ENCODE data around the gene PPP1R1C.

DNA sequence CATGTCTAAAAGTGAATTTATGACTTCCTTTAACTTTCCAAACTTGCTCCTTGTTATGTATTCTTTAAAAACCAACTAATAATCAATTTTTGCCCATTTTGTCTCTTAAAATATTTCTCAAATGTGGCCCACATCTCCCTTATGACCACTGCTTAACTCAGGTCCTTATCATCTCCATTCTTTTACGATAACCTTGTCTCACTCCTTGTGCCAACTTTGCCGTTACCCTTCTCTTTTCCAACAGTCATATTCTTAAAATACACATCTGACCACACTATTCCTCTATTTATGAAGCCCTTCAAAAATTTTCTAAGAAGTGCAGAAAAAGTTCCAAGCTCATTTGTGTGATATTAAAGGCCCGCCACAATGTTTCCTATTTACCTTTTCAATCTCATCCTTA, 47.8 kb downstream of the PPP1R1C start:
- no peak for TF ChIP-seq KAT7 (CRISPR knock-in tag; IDR thresholded peaks at IDR 0.05; ENCODE audit: borderline replicate concordance)
- TF ChIP-seq MYBL2 (CRISPR knock-in tag; IDR thresholded peaks at IDR 0.05): no peak
- TF ChIP-seq, protein P1, sequence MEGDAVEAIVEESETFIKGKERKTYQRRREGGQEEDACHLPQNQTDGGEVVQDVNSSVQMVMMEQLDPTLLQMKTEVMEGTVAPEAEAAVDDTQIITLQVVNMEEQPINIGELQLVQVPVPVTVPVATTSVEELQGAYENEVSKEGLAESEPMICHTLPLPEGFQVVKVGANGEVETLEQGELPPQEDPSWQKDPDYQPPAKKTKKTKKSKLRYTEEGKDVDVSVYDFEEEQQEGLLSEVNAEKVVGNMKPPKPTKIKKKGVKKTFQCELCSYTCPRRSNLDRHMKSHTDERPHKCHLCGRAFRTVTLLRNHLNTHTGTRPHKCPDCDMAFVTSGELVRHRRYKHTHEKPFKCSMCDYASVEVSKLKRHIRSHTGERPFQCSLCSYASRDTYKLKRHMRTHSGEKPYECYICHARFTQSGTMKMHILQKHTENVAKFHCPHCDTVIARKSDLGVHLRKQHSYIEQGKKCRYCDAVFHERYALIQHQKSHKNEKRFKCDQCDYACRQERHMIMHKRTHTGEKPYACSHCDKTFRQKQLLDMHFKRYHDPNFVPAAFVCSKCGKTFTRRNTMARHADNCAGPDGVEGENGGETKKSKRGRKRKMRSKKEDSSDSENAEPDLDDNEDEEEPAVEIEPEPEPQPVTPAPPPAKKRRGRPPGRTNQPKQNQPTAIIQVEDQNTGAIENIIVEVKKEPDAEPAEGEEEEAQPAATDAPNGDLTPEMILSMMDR (IDR thresholded peaks at IDR 0.05): no peak
- TF ChIP-seq NR2C2 (CRISPR knock-in tag; IDR thresholded peaks at IDR 0.05): no peak
- TF ChIP-seq PRRX2 (CRISPR knock-in tag; IDR thresholded peaks at IDR 0.05): no peak
